ENCODE measurements around the gene KRTAP1-1. TPM values are rescaled to one million over a fixed set of nuclear protein-coding genes. Genes with fewer than 3 reads are reported as not detected.

KRTAP1-1 gene
- total RNA-seq, 1 experiment from 2014 or later = not detected

- H4K20me1 ChIP-seq (ENCODE audit: insufficient read depth, low read depth, low read length) = no peaks in the 10 kb centered on the region
- no peaks in the 10 kb centered on the region for H3K36me3 ChIP-seq (ENCODE audit: insufficient read depth, low read length)
- no peak overlapping the region for H3K4me2 ChIP-seq (ENCODE audit: low read depth, low read length, poor library complexity, severe bottlenecking)
- H3K27ac ChIP-seq (ENCODE audit: low read length) = no peak overlapping the region
- no peak overlapping the region for H3K9ac ChIP-seq (ENCODE audit: low read length)
- no peaks in the 10 kb centered on the region for H3K4me1 ChIP-seq (ENCODE audit: low read length)
- H3K9me3 ChIP-seq (ENCODE audit: low read length) = no peaks in the 10 kb centered on the region
- H3K79me2 ChIP-seq (ENCODE audit: low read length) = no peaks in the 10 kb centered on the region
- no peak overlapping the region for H3K4me3 ChIP-seq (ENCODE audit: low read length)
- H3K27me3 ChIP-seq (ENCODE audit: low read length) = no peaks in the 10 kb centered on the region
- DNase-seq = no peak
- no peaks in the 10 kb centered on the region for H3K9me2 ChIP-seq (replicated peaks; ENCODE audit: insufficient read depth, low read length)
- H2AFZ ChIP-seq (ENCODE audit: low read length) = no peak overlapping the region
Observed at GRCh38 chr17:41024697-41025096, 16.6 kb downstream of the KRTAP1-1 start.

DNA sequence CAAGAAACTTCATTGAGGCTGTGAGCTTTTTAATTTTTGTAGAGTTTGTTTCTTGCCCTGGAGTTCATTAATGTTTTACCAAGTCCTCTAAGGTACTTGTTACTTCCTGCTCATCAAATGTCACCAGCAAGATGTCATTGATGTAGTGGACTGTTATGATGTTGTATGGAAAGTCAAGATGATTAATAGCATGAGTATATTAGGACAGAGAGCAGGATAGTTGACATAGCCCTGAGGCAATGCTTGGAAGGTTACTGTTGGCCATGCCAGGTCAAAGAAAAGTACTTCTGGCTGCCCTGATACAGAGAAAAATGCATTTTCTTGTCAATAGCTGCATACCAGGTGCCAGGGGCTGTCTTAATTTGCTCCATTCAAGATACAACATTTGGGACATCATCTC is 20.9 kb downstream of the KRTAP1-1 start:
- no peak overlapping the region for H3K27ac ChIP-seq (ENCODE audit: low read length)
- H2AFZ ChIP-seq (ENCODE audit: low read length) = no peak overlapping the region
- no peaks in the 10 kb centered on the region for H3K9me3 ChIP-seq (ENCODE audit: low read length)
- no peak overlapping the region for H3K4me3 ChIP-seq (ENCODE audit: low read length)
- no peak overlapping the region for H3K4me2 ChIP-seq (ENCODE audit: low read depth, low read length, poor library complexity, severe bottlenecking)
- no peaks in the 10 kb centered on the region for H3K79me2 ChIP-seq (ENCODE audit: low read length)
- no peaks in the 10 kb centered on the region for H4K20me1 ChIP-seq (ENCODE audit: insufficient read depth, low read depth, low read length)
- H3K27me3 ChIP-seq (ENCODE audit: low read length) = no peaks in the 10 kb centered on the region
- no peaks in the 10 kb centered on the region for H3K36me3 ChIP-seq (ENCODE audit: insufficient read depth, low read length)
- no peak overlapping the region for H3K9ac ChIP-seq (ENCODE audit: low read length)
- no peaks in the 10 kb centered on the region for H3K4me1 ChIP-seq (ENCODE audit: low read length)
- no peak for DNase-seq
- no peaks in the 10 kb centered on the region for H3K9me2 ChIP-seq (replicated peaks; ENCODE audit: insufficient read depth, low read length)

DNA sequence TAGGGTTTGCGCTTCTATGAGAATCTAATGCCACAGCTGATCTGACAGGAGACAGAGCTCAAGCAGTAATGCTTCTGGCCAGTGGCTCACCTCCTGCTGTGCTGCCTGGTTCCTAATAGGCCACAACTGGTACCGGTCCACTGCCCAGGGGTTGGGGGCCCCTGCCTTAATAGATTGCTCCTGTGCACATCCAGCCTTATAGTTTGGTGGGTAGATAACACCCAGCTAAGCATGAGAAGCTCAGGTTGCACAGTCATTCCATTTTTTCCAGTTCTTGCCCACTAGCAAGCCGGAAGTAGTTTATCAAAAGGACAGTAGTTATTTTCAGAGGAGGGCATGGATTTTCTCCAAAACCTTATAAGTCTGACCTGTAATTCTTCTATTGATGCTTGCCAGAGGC is 21.8 kb downstream of the KRTAP1-1 start:
- H3K9me3 ChIP-seq (ENCODE audit: low read length) = no peaks in the 10 kb centered on the region
- no peaks in the 10 kb centered on the region for H3K4me1 ChIP-seq (ENCODE audit: low read length)
- H2AFZ ChIP-seq (ENCODE audit: low read length) = no peak overlapping the region
- no peaks in the 10 kb centered on the region for H3K79me2 ChIP-seq (ENCODE audit: low read length)
- H3K4me2 ChIP-seq (ENCODE audit: low read depth, low read length, poor library complexity, severe bottlenecking) = no peak overlapping the region
- no peaks in the 10 kb centered on the region for H3K36me3 ChIP-seq (ENCODE audit: insufficient read depth, low read length)
- no peak overlapping the region for H3K4me3 ChIP-seq (ENCODE audit: low read length)
- no peak overlapping the region for H3K9ac ChIP-seq (ENCODE audit: low read length)
- H3K27me3 ChIP-seq (ENCODE audit: low read length) = no peaks in the 10 kb centered on the region
- DNase-seq = peak; percentile 11
- no peak overlapping the region for H3K27ac ChIP-seq (ENCODE audit: low read length)
- no peaks in the 10 kb centered on the region for H3K9me2 ChIP-seq (replicated peaks; ENCODE audit: insufficient read depth, low read length)
- no peaks in the 10 kb centered on the region for H4K20me1 ChIP-seq (ENCODE audit: insufficient read depth, low read depth, low read length)

DNA sequence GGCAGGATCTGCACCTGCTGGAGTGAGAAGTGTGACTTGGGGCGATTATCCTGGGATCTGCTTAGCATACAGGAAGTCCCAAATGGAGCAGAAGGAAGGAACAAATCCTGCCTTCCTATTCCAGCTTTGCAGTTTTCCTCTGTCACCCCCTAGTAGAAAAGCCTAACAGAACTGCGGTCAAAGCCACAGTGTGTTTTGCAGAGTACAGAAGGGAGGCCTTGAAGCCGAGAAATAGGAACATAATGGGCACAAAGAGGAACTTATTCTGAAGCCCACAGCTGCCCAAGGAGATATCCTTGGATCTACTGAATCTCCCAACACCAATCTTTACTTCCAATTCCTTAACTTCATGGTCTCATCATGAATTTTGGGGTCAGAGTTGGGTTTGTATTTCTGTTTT is 22.7 kb downstream of the KRTAP1-1 start:
- Histone ChIP-seq H3K4me2 (ENCODE audit: low read depth, low read length, poor library complexity, severe bottlenecking) (no peak overlapping the region), H4K20me1 (ENCODE audit: insufficient read depth, low read depth, low read length) (no peaks in the 10 kb centered on the region), H3K27me3 (ENCODE audit: low read length) (no peaks in the 10 kb centered on the region), H3K9me3 (ENCODE audit: low read length) (no peaks in the 10 kb centered on the region), H3K9ac (ENCODE audit: low read length) (no peak overlapping the region), H3K36me3 (ENCODE audit: insufficient read depth, low read length) (no peaks in the 10 kb centered on the region), H3K4me1 (ENCODE audit: low read length) (no peaks in the 10 kb centered on the region), H2AFZ (ENCODE audit: low read length) (no peak overlapping the region), H3K79me2 (ENCODE audit: low read length) (no peaks in the 10 kb centered on the region), H3K4me3 (ENCODE audit: low read length) (no peak overlapping the region), H3K9me2 (replicated peaks; ENCODE audit: insufficient read depth, low read length) (no peaks in the 10 kb centered on the region), H3K27ac (ENCODE audit: low read length) (no peak overlapping the region)
- DNase-seq = peak; percentile 37

- H2AFZ ChIP-seq (ENCODE audit: low read length) = no peak overlapping the region
- no peaks in the 10 kb centered on the region for H3K36me3 ChIP-seq (ENCODE audit: insufficient read depth, low read length)
- no peak overlapping the region for H3K9ac ChIP-seq (ENCODE audit: low read length)
- no peak overlapping the region for H3K4me2 ChIP-seq (ENCODE audit: low read depth, low read length, poor library complexity, severe bottlenecking)
- no peaks in the 10 kb centered on the region for H3K27me3 ChIP-seq (ENCODE audit: low read length)
- DNase-seq = no peak
- no peaks in the 10 kb centered on the region for H3K9me3 ChIP-seq (ENCODE audit: low read length)
- no peak overlapping the region for H3K27ac ChIP-seq (ENCODE audit: low read length)
- no peaks in the 10 kb centered on the region for H4K20me1 ChIP-seq (ENCODE audit: insufficient read depth, low read depth, low read length)
- no peak overlapping the region for H3K4me3 ChIP-seq (ENCODE audit: low read length)
- no peaks in the 10 kb centered on the region for H3K79me2 ChIP-seq (ENCODE audit: low read length)
- no peaks in the 10 kb centered on the region for H3K4me1 ChIP-seq (ENCODE audit: low read length)
- H3K9me2 ChIP-seq (replicated peaks; ENCODE audit: insufficient read depth, low read length) = no peaks in the 10 kb centered on the region
Observed at GRCh38 chr17:41016578-41017215, 24.6 kb downstream of the KRTAP1-1 start.

GRCh38 chr17:41015454-41015853 is 25.8 kb downstream of the KRTAP1-1 start:
- Histone ChIP-seq H3K4me3 (ENCODE audit: low read length) (no peak overlapping the region), H3K27ac (ENCODE audit: low read length) (no peak overlapping the region), H3K9ac (ENCODE audit: low read length) (no peak overlapping the region), H3K79me2 (ENCODE audit: low read length) (no peaks in the 10 kb centered on the region), H3K9me3 (ENCODE audit: low read length) (no peaks in the 10 kb centered on the region), H3K9me2 (replicated peaks; ENCODE audit: insufficient read depth, low read length) (no peaks in the 10 kb centered on the region), H3K4me1 (ENCODE audit: low read length) (no peaks in the 10 kb centered on the region), H3K27me3 (ENCODE audit: low read length) (no peaks in the 10 kb centered on the region), H4K20me1 (ENCODE audit: insufficient read depth, low read depth, low read length) (no peaks in the 10 kb centered on the region), H3K4me2 (ENCODE audit: low read depth, low read length, poor library complexity, severe bottlenecking) (no peak overlapping the region), H2AFZ (ENCODE audit: low read length) (no peak overlapping the region), H3K36me3 (ENCODE audit: insufficient read depth, low read length) (no peaks in the 10 kb centered on the region)
- peak; percentile 41 for DNase-seq

DNA sequence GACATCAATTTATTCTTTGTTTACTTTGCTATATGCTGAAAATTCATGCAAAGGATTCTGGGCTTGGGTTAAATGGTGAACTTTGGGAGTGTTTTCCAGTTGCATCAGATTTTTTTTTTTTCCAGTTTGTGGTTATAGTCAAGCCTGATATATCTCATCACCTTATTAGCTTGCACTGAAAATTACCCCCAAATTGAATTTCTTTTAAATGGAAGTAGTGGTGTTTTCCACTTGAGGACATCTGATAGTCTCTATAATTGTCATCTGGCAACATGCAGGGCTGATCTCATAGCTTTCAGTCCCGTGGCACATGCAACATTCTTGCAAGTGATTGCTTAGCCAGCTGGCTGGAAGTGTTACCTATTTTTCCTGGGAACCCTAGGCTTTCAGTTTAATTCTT is 27.6 kb downstream of the KRTAP1-1 start:
- no peaks in the 10 kb centered on the region for H4K20me1 ChIP-seq (ENCODE audit: insufficient read depth, low read depth, low read length)
- H3K9ac ChIP-seq (ENCODE audit: low read length) = no peak overlapping the region
- no peak for DNase-seq
- no peak overlapping the region for H3K4me2 ChIP-seq (ENCODE audit: low read depth, low read length, poor library complexity, severe bottlenecking)
- H2AFZ ChIP-seq (ENCODE audit: low read length) = no peak overlapping the region
- H3K36me3 ChIP-seq (ENCODE audit: insufficient read depth, low read length) = no peaks in the 10 kb centered on the region
- H3K9me3 ChIP-seq (ENCODE audit: low read length) = no peaks in the 10 kb centered on the region
- no peaks in the 10 kb centered on the region for H3K9me2 ChIP-seq (replicated peaks; ENCODE audit: insufficient read depth, low read length)
- no peaks in the 10 kb centered on the region for H3K79me2 ChIP-seq (ENCODE audit: low read length)
- no peak overlapping the region for H3K4me3 ChIP-seq (ENCODE audit: low read length)
- no peak overlapping the region for H3K27ac ChIP-seq (ENCODE audit: low read length)
- no peaks in the 10 kb centered on the region for H3K4me1 ChIP-seq (ENCODE audit: low read length)
- no peaks in the 10 kb centered on the region for H3K27me3 ChIP-seq (ENCODE audit: low read length)

DNA sequence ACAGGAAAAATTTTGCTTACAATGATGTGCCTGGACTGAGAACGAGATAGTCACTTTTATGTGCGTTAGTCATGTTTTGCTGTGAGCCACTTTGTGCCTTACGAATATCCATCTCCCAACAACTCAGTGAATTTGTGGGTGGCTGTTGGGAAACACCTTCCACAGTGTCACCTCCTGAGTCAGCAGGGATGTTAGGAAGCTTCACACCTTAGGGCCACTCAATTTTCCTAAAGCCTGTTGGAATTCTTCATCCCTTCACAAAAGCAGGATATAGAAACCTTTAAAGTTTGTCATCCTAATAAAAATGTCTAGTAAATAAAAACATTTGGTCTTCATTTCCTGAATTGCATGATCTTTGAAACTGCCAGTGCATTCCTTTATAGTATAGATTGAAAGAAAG is 28.1 kb downstream of the KRTAP1-1 start:
- Histone ChIP-seq H3K9me3 (ENCODE audit: low read length) (no peaks in the 10 kb centered on the region), H3K9me2 (replicated peaks; ENCODE audit: insufficient read depth, low read length) (no peaks in the 10 kb centered on the region), H3K36me3 (ENCODE audit: insufficient read depth, low read length) (no peaks in the 10 kb centered on the region), H3K4me3 (ENCODE audit: low read length) (no peak overlapping the region), H4K20me1 (ENCODE audit: insufficient read depth, low read depth, low read length) (no peaks in the 10 kb centered on the region), H3K27me3 (ENCODE audit: low read length) (no peaks in the 10 kb centered on the region), H3K4me1 (ENCODE audit: low read length) (no peaks in the 10 kb centered on the region), H3K79me2 (ENCODE audit: low read length) (no peaks in the 10 kb centered on the region), H2AFZ (ENCODE audit: low read length) (no peak overlapping the region), H3K27ac (ENCODE audit: low read length) (no peak overlapping the region), H3K9ac (ENCODE audit: low read length) (no peak overlapping the region), H3K4me2 (ENCODE audit: low read depth, low read length, poor library complexity, severe bottlenecking) (no peak overlapping the region)
- no peak for DNase-seq

Measured in Karpas-422 (cell line).